Right lobe of liver (tissue), 6 donors: ENCODE results near the gene BMP8A. TPM values are rescaled to one million over a fixed set of nuclear protein-coding genes. Genes with fewer than 3 reads are reported as not detected.
"Not testable (repeated sequence)": the region's sequence is repeated elsewhere in the genome, so short reads cannot be mapped to it uniquely, and the experiment has no call there.

ENCODE experiments used
- ATAC-seq, 4 donors: fragments of 200-7000 bp; cut with Tn5 transposase; one replicate each; pipeline ENCODE4 v1.9.1; 2020; ENCODE audit warnings: mild to moderate bottlenecking in 4 of 4, moderate library complexity in 4 of 4
- DNase-seq, 3 donors: peaks; one replicate each; pipeline ENCODE4 v3.0.0-alpha.2; 2020
- H3K27ac ChIP-seq, 3 donors: fragments of 200-600 bp; one replicate each; pipeline ENCODE4 v1.8.0; 2022
- H3K27me3 ChIP-seq, 2 donors: fragments of 200-600 bp; one replicate each; pipeline ENCODE4 v1.8.0; 2022
- H3K36me3 ChIP-seq, 4 donors: fragments of 200-600 bp; sonication (generic) in 1 of 4; one replicate each; pipeline versions ENCODE4 v1.5.1 to v1.8.0; 2017 to 2022; ENCODE audit warnings: control low read depth in 1 of 4
- H3K4me1 ChIP-seq, 4 donors: fragments of 200-600 bp; sonication (generic) in 1 of 4; one replicate each; pipeline versions ENCODE4 v1.5.1 to v1.8.0; 2017 to 2022; ENCODE audit warnings: control low read depth in 1 of 4
- H3K4me3 ChIP-seq, 3 donors: fragments of 200-600 bp; one replicate each; pipeline ENCODE4 v1.8.0; 2022
- H3K9me3 ChIP-seq, 4 donors: fragments of 200-600 bp; sonication (generic) in 1 of 4; one replicate each; pipeline versions ENCODE4 v1.5.1 to v1.8.0; 2017 to 2022; ENCODE audit warnings: control low read depth in 1 of 4
- CTCF ChIP-seq, 4 donors: fragments of 200-600 bp in 3 of 4; fragments of 450-650 bp in 1 of 4; IDR thresholded peaks; one replicate each; pipeline versions ENCODE4 v1.5.1 to v1.8.0; 2016 to 2022; ENCODE audit warnings: antibody characterized with exemption in 4 of 4, mild to moderate bottlenecking in 2 of 4
- POLR2A ChIP-seq: fragments of 450-650 bp; IDR thresholded peaks from one replicate; pipeline ENCODE4 v1.6.1; 2017; ENCODE audit warnings: antibody characterized with exemption, mild to moderate bottlenecking
- whole genome bisulfite sequencing: methylation state at CpG from one replicate; pipeline ENCODE4 v1.1.6; 2018; ENCODE audit warnings: low coverage, low lambda C conversion rate; ENCODE audit not compliant: insufficient coverage; ENCODE audit errors: missing lambda C conversion rate; 5-methylcytosine and 5-hydroxymethylcytosine counted together
- intact Hi-C, 2 donors: fragments of 100-400 bp; cut with DNase I; formaldehyde crosslinking; loops; one replicate each; pipeline versions ENCODE4 v1.11.2 to v1.14.1; 2022
- total RNA-seq, 6 experiments: library from RNA; depleted of rRNA in 2 of 6; stranded (reverse); fragments of >200 nt in 2 of 6; fragmentation: NEBNext Ultra II Directional in 3 of 6; extraction: Animal tissue kit (Norgen Biotek cat#: 25700) in 3 of 6; gene quantifications; one replicate each; pipeline versions ENCODE4 v1.1.0 to v1.2.4, GENCODE V29; 2016 to 2023
- donor health status: DM: no; HTN: yes; CAD: no.
- donor health status: DM: no; HTN: no; CAD: no.
- donor health status: DM: no; HTN: no; CAD: no.
- donor health status: DM: no; HTN: yes; CAD: no.
- donor health status: DM: no; HTN: yes; CAD: no.

Gene BMP8A
- total RNA-seq, 6 experiments from 2014 or later = 0.18 to 0.80 TPM; not detected in 4

GRCh38 chr1:39470040-39470439, 21.4 kb upstream of the BMP8A start:
- Histone ChIP-seq H3K9me3 (no peaks in the 10 kb centered on the region), H3K4me3 (no peak overlapping the region), H3K27me3 (no peaks in the 10 kb centered on the region), H3K4me1 (no peaks in the 10 kb centered on the region), H3K36me3 (peaks cover 0 to 79% (median 21%) of the 10 kb centered on the region in 4 donors), H3K27ac (no peak overlapping the region)
- DNase-seq (no peak), ATAC-seq (no peak)
- intact Hi-C loops = no loop called here
- TF ChIP-seq POLR2A = no peak
- TF ChIP-seq CTCF (IDR thresholded peaks at IDR 0.05) = no peak

- WGBS = 93% methylated on average over 6 of the region's 7 CpGs
- intact Hi-C loops = no loop called here
- Histone ChIP-seq H3K27me3 (no peaks in the 10 kb centered on the region), H3K4me3 (no peak overlapping the region), H3K4me1 (no peaks in the 10 kb centered on the region), H3K36me3 (peaks cover 0 to 68% (median 13%) of the 10 kb centered on the region in 4 donors), H3K9me3 (no peaks in the 10 kb centered on the region), H3K27ac (no peak overlapping the region)
- DNase-seq = no peak
- TF ChIP-seq CTCF (IDR thresholded peaks at IDR 0.05) (no peak), POLR2A (no peak)
- no peak for ATAC-seq
Observed at GRCh38 chr1:39472826-39473225, 18.6 kb upstream of the BMP8A start.

GRCh38 chr1:39473324-39473723, 18.1 kb upstream of the BMP8A start:
- peaks cover 0 to 67% (median 11%) of the 10 kb centered on the region in 4 donors for H3K36me3 ChIP-seq
- TF ChIP-seq POLR2A (no peak), CTCF (IDR thresholded peaks at IDR 0.05) (no peak)
- intact Hi-C loops = no loop called here
- H3K9me3 ChIP-seq = no peaks in the 10 kb centered on the region
- no peaks in the 10 kb centered on the region for H3K4me1 ChIP-seq
- no peak overlapping the region for H3K27ac ChIP-seq
- no peaks in the 10 kb centered on the region for H3K27me3 ChIP-seq
- no peak overlapping the region for H3K4me3 ChIP-seq
- no peak for DNase-seq
- no peak for ATAC-seq
- WGBS = 100% methylated on average over 4 of the region's 4 CpGs

GRCh38 chr1:39474810-39475209, 16.6 kb upstream of the BMP8A start:
- TF ChIP-seq POLR2A (no peak), CTCF (IDR thresholded peaks at IDR 0.05) (no peak)
- H3K27ac ChIP-seq = no peak overlapping the region
- peaks cover 0 to 54% (median 8%) of the 10 kb centered on the region in 4 donors for H3K36me3 ChIP-seq
- H3K27me3 ChIP-seq = no peaks in the 10 kb centered on the region
- H3K9me3 ChIP-seq = no peaks in the 10 kb centered on the region
- intact Hi-C loops = no loop called here
- WGBS = 61% methylated on average over 4 of the region's 4 CpGs
- no peak overlapping the region for H3K4me3 ChIP-seq
- no peaks in the 10 kb centered on the region for H3K4me1 ChIP-seq
- DNase-seq (no peak), ATAC-seq (no peak)

GRCh38 chr1:39475551-39475950, 15.9 kb upstream of the BMP8A start:
- H3K4me1 ChIP-seq, H3K27me3 ChIP-seq, H3K4me3 ChIP-seq, DNase-seq, intact Hi-C loops, H3K9me3 ChIP-seq, H3K27ac ChIP-seq: not testable (repeated sequence)
- 44% methylated on average over 1 of the region's 1 CpG for WGBS
- peaks cover 0 to 54% (median 13%) of the 10 kb centered on the region in 4 donors for H3K36me3 ChIP-seq
- ATAC-seq = peak in 1 of 4 donors; percentile 14
